HEK293 (cell line): Measurements from ENCODE around the gene LHB.

Experiments used
- AEBP2 ChIP-seq: fragments of 450-650 bp; formaldehyde crosslinking; IDR thresholded peaks from 2 replicates; pipeline ENCODE4 v1.5.1; 2016; ENCODE audit warnings: missing biosample characterization, missing genetic modification characterization, borderline replicate concordance
- HOXA7 ChIP-seq: sonication (generic); formaldehyde crosslinking; IDR thresholded peaks from 2 replicates; pipeline ENCODE4 v1.8.1; 2022; ENCODE audit warnings: missing genetic modification reagents, borderline replicate concordance
- KLF7 ChIP-seq: fragments of 450-650 bp; formaldehyde crosslinking; IDR thresholded peaks from 2 replicates; pipeline ENCODE4 v1.5.1; 2016; ENCODE audit warnings: missing biosample characterization, missing genetic modification characterization, borderline replicate concordance
- SP2 ChIP-seq: fragments of 450-650 bp; formaldehyde crosslinking; IDR thresholded peaks from 2 replicates; pipeline ENCODE4 v1.5.1; 2016; ENCODE audit warnings: missing biosample characterization, missing genetic modification characterization
- TCF7L2 ChIP-seq: IDR thresholded peaks from 2 replicates; pipeline ENCODE4 v1.6.1; 2011; ENCODE audit warnings: low read depth, mild to moderate bottlenecking, inconsistent platforms, low read length, moderate library complexity, borderline replicate concordance
- YY1 ChIP-seq: fragments of 450-650 bp; formaldehyde crosslinking; IDR thresholded peaks from 2 replicates; pipeline ENCODE4 v1.5.1; 2018; ENCODE audit warnings: missing biosample characterization, missing genetic modification characterization
- YY2 ChIP-seq: fragments of 450-650 bp; formaldehyde crosslinking; IDR thresholded peaks from 2 replicates; pipeline ENCODE4 v1.5.1; 2016; ENCODE audit warnings: missing biosample characterization, missing genetic modification characterization
- ZFP41 ChIP-seq: fragments of 450-650 bp; formaldehyde crosslinking; IDR thresholded peaks from 2 replicates; pipeline ENCODE4 v1.5.1; 2016; ENCODE audit warnings: missing biosample characterization, missing genetic modification characterization, borderline replicate concordance
- ZNF169 ChIP-seq: fragments of 450-650 bp; formaldehyde crosslinking; IDR thresholded peaks from 2 replicates; pipeline ENCODE4 v1.5.1; 2016; ENCODE audit warnings: missing biosample characterization, missing genetic modification characterization
- ZNF239 ChIP-seq: fragments of 450-650 bp; formaldehyde crosslinking; IDR thresholded peaks from 2 replicates; pipeline ENCODE4 v1.5.1; 2016; ENCODE audit warnings: missing biosample characterization, missing genetic modification characterization
- ZNF335 ChIP-seq: fragments of 450-650 bp; formaldehyde crosslinking; conservative IDR thresholded peaks from 2 replicates; pipeline ENCODE4 v1.5.1; 2016; ENCODE audit warnings: missing biosample characterization, missing genetic modification characterization
- ZNF398 ChIP-seq: fragments of 450-650 bp; formaldehyde crosslinking; IDR thresholded peaks from 2 replicates; pipeline ENCODE4 v1.5.1; 2017; ENCODE audit warnings: missing biosample characterization, missing genetic modification characterization
- ZNF426 ChIP-seq: fragments of 450-650 bp; formaldehyde crosslinking; IDR thresholded peaks from 2 replicates; pipeline ENCODE4 v1.5.1; 2017; ENCODE audit warnings: missing biosample characterization, missing genetic modification characterization, mild to moderate bottlenecking, inconsistent platforms, moderate library complexity
- ZNF433 ChIP-seq: fragments of 450-650 bp; formaldehyde crosslinking; IDR thresholded peaks from 2 replicates; pipeline ENCODE4 v1.5.1; 2016; ENCODE audit warnings: missing biosample characterization, missing genetic modification characterization, low read depth
- ZNF513 ChIP-seq: fragments of 450-650 bp; IDR thresholded peaks from 2 replicates; pipeline ENCODE4 v1.5.1; 2018; ENCODE audit warnings: missing biosample characterization, missing genetic modification characterization
- ZNF514 ChIP-seq: fragments of 450-650 bp; formaldehyde crosslinking; IDR thresholded peaks from 2 replicates; pipeline ENCODE4 v1.5.1; 2016; ENCODE audit warnings: missing biosample characterization, missing genetic modification characterization
- ZNF560 ChIP-seq: fragments of 450-650 bp; formaldehyde crosslinking; IDR thresholded peaks from 2 replicates; pipeline ENCODE4 v1.5.1; 2017; ENCODE audit warnings: missing biosample characterization, missing genetic modification characterization, borderline replicate concordance
- ZNF621 ChIP-seq: fragments of 450-650 bp; formaldehyde crosslinking; IDR thresholded peaks from 2 replicates; pipeline ENCODE4 v1.5.1; 2017; ENCODE audit warnings: missing biosample characterization, missing genetic modification characterization
- ZNF623 ChIP-seq: fragments of 450-650 bp; formaldehyde crosslinking; IDR thresholded peaks from 2 replicates; pipeline ENCODE4 v1.5.1; 2016; ENCODE audit warnings: missing biosample characterization, missing genetic modification characterization
- TF ChIP-seq, protein P1 (sequence below): fragments of 450-650 bp; formaldehyde crosslinking; IDR thresholded peaks from 2 replicates; pipeline ENCODE4 v1.5.1; 2016; ENCODE audit warnings: missing biosample characterization, missing genetic modification characterization
- TF ChIP-seq, protein P2 (sequence below): fragments of 450-650 bp; formaldehyde crosslinking; IDR thresholded peaks from 2 replicates; pipeline ENCODE4 v1.5.1; 2017; ENCODE audit warnings: missing biosample characterization, mild to moderate bottlenecking, missing genetic modification characterization, moderate library complexity

The LHB gene

DNA sequence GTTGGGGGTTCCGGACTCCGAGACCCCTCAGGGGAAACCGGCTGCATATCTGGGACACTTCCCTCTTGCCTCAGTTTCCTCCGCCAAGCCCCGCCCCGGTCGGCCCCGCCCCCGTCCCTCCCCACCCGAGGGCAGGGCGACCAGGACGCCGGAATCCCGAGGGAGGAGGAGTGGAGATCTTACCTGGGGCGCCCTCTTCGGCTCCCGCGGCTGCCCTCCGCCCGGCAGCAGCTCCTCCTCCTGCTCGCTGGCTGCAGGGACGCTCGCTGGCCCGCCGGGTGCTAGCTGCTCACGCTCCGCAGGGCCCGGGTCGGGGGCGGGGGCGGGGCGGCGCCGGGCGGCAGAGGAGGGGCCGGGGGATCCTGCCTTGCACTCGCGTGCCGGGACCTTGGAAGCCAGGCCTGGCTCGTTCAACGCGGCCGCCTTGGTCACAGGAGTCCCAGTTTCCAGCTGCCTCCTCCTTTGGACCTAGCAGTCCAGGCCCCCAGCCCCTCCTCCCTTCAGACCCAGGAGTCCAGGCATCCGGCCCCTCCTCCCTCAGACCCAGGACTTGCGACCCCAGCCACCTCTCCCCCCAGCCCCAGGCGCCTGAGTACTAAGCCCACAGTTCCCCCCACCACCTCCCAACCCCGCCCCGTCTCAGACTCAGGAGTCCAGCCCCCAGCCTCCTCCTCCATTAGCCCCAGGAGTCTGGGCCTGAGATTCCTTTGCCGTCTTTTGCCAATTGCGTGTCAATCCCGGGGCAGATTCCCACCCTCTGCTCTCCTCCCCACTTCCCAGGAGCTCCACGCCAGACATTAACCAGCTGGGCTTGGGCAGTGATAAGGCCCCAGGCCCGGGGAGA lies 48.1 kb upstream of the LHB start, which contains the start of gene NTF4 (continued):
- TF ChIP-seq, protein P1, sequence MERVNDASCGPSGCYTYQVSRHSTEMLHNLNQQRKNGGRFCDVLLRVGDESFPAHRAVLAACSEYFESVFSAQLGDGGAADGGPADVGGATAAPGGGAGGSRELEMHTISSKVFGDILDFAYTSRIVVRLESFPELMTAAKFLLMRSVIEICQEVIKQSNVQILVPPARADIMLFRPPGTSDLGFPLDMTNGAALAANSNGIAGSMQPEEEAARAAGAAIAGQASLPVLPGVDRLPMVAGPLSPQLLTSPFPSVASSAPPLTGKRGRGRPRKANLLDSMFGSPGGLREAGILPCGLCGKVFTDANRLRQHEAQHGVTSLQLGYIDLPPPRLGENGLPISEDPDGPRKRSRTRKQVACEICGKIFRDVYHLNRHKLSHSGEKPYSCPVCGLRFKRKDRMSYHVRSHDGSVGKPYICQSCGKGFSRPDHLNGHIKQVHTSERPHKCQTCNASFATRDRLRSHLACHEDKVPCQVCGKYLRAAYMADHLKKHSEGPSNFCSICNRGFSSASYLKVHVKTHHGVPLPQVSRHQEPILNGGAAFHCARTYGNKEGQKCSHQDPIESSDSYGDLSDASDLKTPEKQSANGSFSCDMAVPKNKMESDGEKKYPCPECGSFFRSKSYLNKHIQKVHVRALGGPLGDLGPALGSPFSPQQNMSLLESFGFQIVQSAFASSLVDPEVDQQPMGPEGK = 0 out of 2 replicates have a peak, but pooled peaks have one; percentile 42
- no peak for TF ChIP-seq YY2
- TF ChIP-seq ZNF433 (tag by site-specific recombination) = no peak
- no peak for TF ChIP-seq ZNF239 (tag by site-specific recombination)
- TF ChIP-seq AEBP2 (tag by site-specific recombination) = no peak
- TF ChIP-seq TCF7L2 = no peak
- TF ChIP-seq ZNF623 (tag by site-specific recombination) = no peak
- TF ChIP-seq KLF7 (tag by site-specific recombination) = no peak
- no peak for TF ChIP-seq ZNF513 (tag by site-specific recombination)
- TF ChIP-seq ZNF169 (tag by site-specific recombination) = no peak
- no peak for TF ChIP-seq ZFP41 (tag by site-specific recombination)
- peak; percentile 54 for TF ChIP-seq SP2 (tag by site-specific recombination)
- TF ChIP-seq ZNF335 (tag by site-specific recombination) = peak; percentile 40; the same call in 1 of the 2 replicates
- no peak for TF ChIP-seq ZNF514
- TF ChIP-seq ZNF426 (tag by site-specific recombination) = no peak
- TF ChIP-seq HOXA7 = no peak
- no peak for TF ChIP-seq YY1 (tag by site-specific recombination)
- TF ChIP-seq, protein P2, sequence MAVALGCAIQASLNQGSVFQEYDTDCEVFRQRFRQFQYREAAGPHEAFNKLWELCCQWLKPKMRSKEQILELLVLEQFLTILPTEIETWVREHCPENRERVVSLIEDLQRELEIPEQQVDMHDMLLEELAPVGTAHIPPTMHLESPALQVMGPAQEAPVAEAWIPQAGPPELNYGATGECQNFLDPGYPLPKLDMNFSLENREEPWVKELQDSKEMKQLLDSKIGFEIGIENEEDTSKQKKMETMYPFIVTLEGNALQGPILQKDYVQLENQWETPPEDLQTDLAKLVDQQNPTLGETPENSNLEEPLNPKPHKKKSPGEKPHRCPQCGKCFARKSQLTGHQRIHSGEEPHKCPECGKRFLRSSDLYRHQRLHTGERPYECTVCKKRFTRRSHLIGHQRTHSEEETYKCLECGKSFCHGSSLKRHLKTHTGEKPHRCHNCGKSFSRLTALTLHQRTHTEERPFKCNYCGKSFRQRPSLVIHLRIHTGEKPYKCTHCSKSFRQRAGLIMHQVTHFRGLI (tag by site-specific recombination) = no peak
- TF ChIP-seq ZNF621 = no peak
- peak; percentile 38; the same call in 1 of the 2 replicates for TF ChIP-seq ZNF398
- TF ChIP-seq ZNF560 (tag by site-specific recombination) = no peak
- TF ChIP-seq, all 188 proteins: peak for 5
